Karpas-422 (cell line): ENCODE data around the gene TTC12. TPM values are rescaled to one million over a fixed set of nuclear protein-coding genes. Genes with fewer than 3 reads are reported as not detected.

Source experiments
- DNase-seq: peaks from one replicate; pipeline ENCODE4 v3.0.0-alpha.2; 2015
- H2AFZ ChIP-seq: fragments of 200-600 bp; sonication (generic); 2 replicates; pipeline ENCODE4 v1.6.1; 2014; ENCODE audit warnings: antibody characterized with exemption, low read length, mixed read lengths
- H3K27ac ChIP-seq: fragments of 200-600 bp; sonication (generic); 2 replicates; pipeline ENCODE4 v1.5.1; 2014; ENCODE audit warnings: mild to moderate bottlenecking, low read length, moderate library complexity
- H3K27me3 ChIP-seq: fragments of 200-600 bp; sonication (generic); 2 replicates; pipeline ENCODE4 v1.6.1; 2014; ENCODE audit warnings: low read length, mixed read lengths
- H3K36me3 ChIP-seq: fragments of 200-600 bp; sonication (generic); 2 replicates; pipeline ENCODE4 v1.6.1; 2014; ENCODE audit warnings: low read length, mixed read lengths; ENCODE audit not compliant: insufficient read depth
- H3K4me1 ChIP-seq: fragments of 200-600 bp; sonication (generic); 2 replicates; pipeline ENCODE4 v1.6.1; 2014; ENCODE audit warnings: mild to moderate bottlenecking, low read length, mixed read lengths
- H3K4me2 ChIP-seq: fragments of 200-600 bp; sonication (generic); 2 replicates; pipeline ENCODE4 v1.6.1; 2014; ENCODE audit warnings: low read length, low read depth, mild to moderate bottlenecking; ENCODE audit not compliant: poor library complexity, severe bottlenecking
- H3K4me3 ChIP-seq: fragments of 200-600 bp; sonication (generic); 2 replicates; pipeline ENCODE4 v1.5.1; 2014; ENCODE audit warnings: mild to moderate bottlenecking, antibody characterized with exemption, low read length, mixed read lengths
- H3K79me2 ChIP-seq: fragments of 200-600 bp; sonication (generic); 2 replicates; pipeline ENCODE4 v1.6.1; 2014; ENCODE audit warnings: mild to moderate bottlenecking, low read length, mixed read lengths
- H3K9ac ChIP-seq: fragments of 200-600 bp; sonication (generic); 2 replicates; pipeline ENCODE4 v1.6.0; 2014; ENCODE audit warnings: low read length
- H3K9me2 ChIP-seq: fragments of 200-600 bp; sonication (generic), shearing (Covaris generic); replicated peaks from 2 replicates; pipeline ENCODE4 v1.6.0; 2014; ENCODE audit warnings: mild to moderate bottlenecking, low read length, moderate library complexity; ENCODE audit not compliant: insufficient read depth
- H3K9me3 ChIP-seq: fragments of 300-700, 200-600 bp; sonication (generic); 2 replicates; pipeline ENCODE4 v1.6.1; 2014; ENCODE audit warnings: low read length, mixed read lengths
- H4K20me1 ChIP-seq: fragments of 200-600 bp; sonication (generic); 2 replicates; pipeline ENCODE4 v1.6.1; 2014; ENCODE audit warnings: mild to moderate bottlenecking, antibody characterized with exemption, low read length, low read depth; ENCODE audit not compliant: insufficient read depth
- total RNA-seq: library from RNA; depleted of rRNA; stranded (reverse); fragments of >200 nt; shearing (Covaris generic); gene quantifications from 2 replicates; pipeline ENCODE4 v1.2.3, GENCODE V29; 2014; ENCODE audit warnings: low replicate concordance

Gene TTC12
- total RNA-seq, 1 experiment from 2014 or later = 7.2 TPM

- H3K9me3 ChIP-seq = no peaks in the 10 kb centered on the region
- H3K9ac ChIP-seq = no peak overlapping the region
- DNase-seq = no peak
- H2AFZ ChIP-seq = no peak overlapping the region
- no peak overlapping the region for H3K27ac ChIP-seq
- no peaks in the 10 kb centered on the region for H4K20me1 ChIP-seq
- no peaks in the 10 kb centered on the region for H3K27me3 ChIP-seq
- no peak overlapping the region for H3K4me3 ChIP-seq
- H3K4me1 ChIP-seq = peaks cover 16% of the 10 kb centered on the region
- H3K36me3 ChIP-seq = no peaks in the 10 kb centered on the region
- H3K4me2 ChIP-seq = no peak overlapping the region
- no peaks in the 10 kb centered on the region for H3K9me2 ChIP-seq
- no peaks in the 10 kb centered on the region for H3K79me2 ChIP-seq
Observed at GRCh38 chr11:113272927-113273615, 41.3 kb upstream of the TTC12 start.

GRCh38 chr11:113273720-113274119, 40.7 kb upstream of the TTC12 start:
- H3K9me3 ChIP-seq = no peaks in the 10 kb centered on the region
- H3K36me3 ChIP-seq = no peaks in the 10 kb centered on the region
- H4K20me1 ChIP-seq = no peaks in the 10 kb centered on the region
- no peaks in the 10 kb centered on the region for H3K27me3 ChIP-seq
- no peak overlapping the region for H3K4me3 ChIP-seq
- H2AFZ ChIP-seq = no peak overlapping the region
- H3K4me2 ChIP-seq = no peak overlapping the region
- no peak overlapping the region for H3K27ac ChIP-seq
- no peak for DNase-seq
- no peaks in the 10 kb centered on the region for H3K9me2 ChIP-seq
- peaks cover 16% of the 10 kb centered on the region for H3K4me1 ChIP-seq
- H3K79me2 ChIP-seq = no peaks in the 10 kb centered on the region
- no peak overlapping the region for H3K9ac ChIP-seq

- Histone ChIP-seq H3K4me3 (no peak overlapping the region), H3K4me2 (no peak overlapping the region), H3K36me3 (no peaks in the 10 kb centered on the region), H3K79me2 (no peaks in the 10 kb centered on the region), H4K20me1 (no peaks in the 10 kb centered on the region), H3K4me1 (peaks cover 16% of the 10 kb centered on the region), H3K9me2 (no peaks in the 10 kb centered on the region), H2AFZ (no peak overlapping the region), H3K9me3 (no peaks in the 10 kb centered on the region), H3K9ac (peak overlapping the region; percentile 35; the same call in 1 of the 2 replicates), H3K27ac (no peak overlapping the region), H3K27me3 (no peaks in the 10 kb centered on the region)
- DNase-seq = peak; percentile 61
Observed at GRCh38 chr11:113274713-113275582, 39.4 kb upstream of the TTC12 start.

- H3K36me3 ChIP-seq = no peaks in the 10 kb centered on the region
- no peaks in the 10 kb centered on the region for H4K20me1 ChIP-seq
- H2AFZ ChIP-seq = no peak overlapping the region
- H3K4me2 ChIP-seq = no peak overlapping the region
- DNase-seq = no peak
- no peak overlapping the region for H3K9ac ChIP-seq
- H3K4me3 ChIP-seq = no peak overlapping the region
- peaks cover 16% of the 10 kb centered on the region for H3K4me1 ChIP-seq
- no peaks in the 10 kb centered on the region for H3K27me3 ChIP-seq
- H3K79me2 ChIP-seq = no peaks in the 10 kb centered on the region
- no peaks in the 10 kb centered on the region for H3K9me3 ChIP-seq
- no peaks in the 10 kb centered on the region for H3K9me2 ChIP-seq
- no peak overlapping the region for H3K27ac ChIP-seq
Observed at GRCh38 chr11:113275602-113276001, 38.8 kb upstream of the TTC12 start.

GRCh38 chr11:113276466-113276865, 37.9 kb upstream of the TTC12 start:
- DNase-seq = no peak
- Histone ChIP-seq H3K4me2 (no peak overlapping the region), H3K4me1 (peaks cover 16% of the 10 kb centered on the region), H3K27ac (no peak overlapping the region), H2AFZ (no peak overlapping the region), H3K27me3 (no peaks in the 10 kb centered on the region), H3K36me3 (no peaks in the 10 kb centered on the region), H3K9ac (no peak overlapping the region), H4K20me1 (no peaks in the 10 kb centered on the region), H3K79me2 (no peaks in the 10 kb centered on the region), H3K9me3 (no peaks in the 10 kb centered on the region), H3K9me2 (no peaks in the 10 kb centered on the region), H3K4me3 (no peak overlapping the region)

GRCh38 chr11:113277907-113278306, 36.5 kb upstream of the TTC12 start:
- H3K27me3 ChIP-seq = no peaks in the 10 kb centered on the region
- no peak overlapping the region for H3K9ac ChIP-seq

GRCh38 chr11:113278481-113278880, 35.9 kb upstream of the TTC12 start:
- no peaks in the 10 kb centered on the region for H3K36me3 ChIP-seq
- H2AFZ ChIP-seq = no peak overlapping the region
- no peak overlapping the region for H3K4me2 ChIP-seq
- no peaks in the 10 kb centered on the region for H3K9me3 ChIP-seq
- H3K4me1 ChIP-seq = peaks cover 16% of the 10 kb centered on the region
- H3K9ac ChIP-seq = no peak overlapping the region
- no peak for DNase-seq
- no peak overlapping the region for H3K4me3 ChIP-seq
- H3K27me3 ChIP-seq = no peaks in the 10 kb centered on the region
- H4K20me1 ChIP-seq = no peaks in the 10 kb centered on the region
- no peaks in the 10 kb centered on the region for H3K79me2 ChIP-seq
- no peaks in the 10 kb centered on the region for H3K9me2 ChIP-seq
- no peak overlapping the region for H3K27ac ChIP-seq

More at GRCh38 chr11:113277907-113278306, 36.5 kb upstream of the TTC12 start:
- H3K9me3 ChIP-seq = no peaks in the 10 kb centered on the region
- no peaks in the 10 kb centered on the region for H3K79me2 ChIP-seq
- H2AFZ ChIP-seq = no peak overlapping the region
- peaks cover 16% of the 10 kb centered on the region for H3K4me1 ChIP-seq
- no peaks in the 10 kb centered on the region for H3K9me2 ChIP-seq
- no peak overlapping the region for H3K27ac ChIP-seq
- no peak overlapping the region for H3K4me3 ChIP-seq
- no peak for DNase-seq
- no peaks in the 10 kb centered on the region for H3K36me3 ChIP-seq
- H3K4me2 ChIP-seq = no peak overlapping the region
- no peaks in the 10 kb centered on the region for H4K20me1 ChIP-seq

- Histone ChIP-seq H3K27ac (no peak overlapping the region), H3K4me2 (no peak overlapping the region), H3K9me3 (no peaks in the 10 kb centered on the region), H3K9ac (no peak overlapping the region), H3K9me2 (no peaks in the 10 kb centered on the region), H3K36me3 (no peaks in the 10 kb centered on the region), H3K4me1 (peaks cover 13% of the 10 kb centered on the region), H3K4me3 (no peak overlapping the region), H4K20me1 (no peaks in the 10 kb centered on the region), H3K27me3 (no peaks in the 10 kb centered on the region), H2AFZ (no peak overlapping the region), H3K79me2 (no peaks in the 10 kb centered on the region)
- DNase-seq = no peak
Observed at GRCh38 chr11:113278925-113279324, 35.5 kb upstream of the TTC12 start.
